ENCODE data around the gene MPG. TPM values are rescaled to one million over a fixed set of nuclear protein-coding genes. Genes with fewer than 3 reads are reported as not detected.

MPG gene
- polyA plus RNA-seq, 1 of the 3 experiments (the other 2 are of a cell fraction), result 98.3 TPM

- ChIA-PET CTCF (interaction anchor here (8.7 to 21.2 kb wide), 2 partner anchors 33 to 118 kb away, joined by 105 to 793 read pairs; partner anchors contain the start of gene HBQ1), POLR2A (no interaction called here)
- TF ChIP-seq FOXM1 (IDR thresholded peaks at IDR 0.05; ENCODE audit: low read depth) (no peak), EP300 (IDR thresholded peaks at IDR 0.05; ENCODE audit: borderline replicate concordance in 1 of 2, low read depth in 1 of 2, low read length in 1 of 2) (no peak), IRF3 (IDR thresholded peaks at IDR 0.05; ENCODE audit: low read depth, low read length) (no peak), NRF1 (IDR thresholded peaks at IDR 0.05; ENCODE audit: low read depth, low read length) (no peak), CTCF (IDR thresholded peaks at IDR 0.05) (no peak), GATA2 (CRISPR knock-in tag; IDR thresholded peaks at IDR 0.05) (no peak), TEAD4 (IDR thresholded peaks at IDR 0.05; ENCODE audit: borderline replicate concordance, insufficient read depth) (no peak), SMC3 (IDR thresholded peaks at IDR 0.05; ENCODE audit: low read depth, low read length) (no peak), GABPA (IDR thresholded peaks at IDR 0.05; ENCODE audit: low read depth) (no peak), FOSL2 (IDR thresholded peaks at IDR 0.05; ENCODE audit: borderline replicate concordance, low read depth) (no peak), POLR2AphosphoS5 (IDR thresholded peaks at IDR 0.05; ENCODE audit: low read depth, low read length) (no peak), MEF2A (IDR thresholded peaks at IDR 0.05; ENCODE audit: borderline replicate concordance, low read depth) (no peak)
- Histone ChIP-seq H3K36me3 (replicated peaks in 1 of 2; ENCODE audit: control insufficient read depth in 1 of 2, insufficient read depth in 2 of 2, low read length in 1 of 2) (peaks cover 11 to 65% of the 10 kb centered on the region in 2 experiments), H3K4me3 (ENCODE audit: low read depth in 2 of 2, low read length in 1 of 2) (no peak overlapping the region), H3K9ac (no peak overlapping the region), H3K27ac (ENCODE audit: low read depth in 2 of 2, low read length in 1 of 2) (no peak overlapping the region), H3K4me2 (no peak overlapping the region), H3K79me2 (ENCODE audit: insufficient read depth) (peaks cover 18% of the 10 kb centered on the region), H3K9me2 (no peaks in the 10 kb centered on the region), H3K4me1 (ENCODE audit: control insufficient read depth in 1 of 2, insufficient read depth in 2 of 2, low read depth in 1 of 2, low read length in 1 of 2) (peaks cover 0 to 3% of the 10 kb centered on the region in 2 experiments; a peak in 1 of 4 replicates), H4K20me1 (ENCODE audit: insufficient read depth) (peaks cover 24% of the 10 kb centered on the region), H3K27me3 (ENCODE audit: insufficient read depth) (no peaks in the 10 kb centered on the region), H2AFZ (ENCODE audit: low read depth) (no peak overlapping the region), H3F3A (replicated peaks; ENCODE audit: insufficient read depth) (no peaks in the 10 kb centered on the region), H3K9me3 (no peaks in the 10 kb centered on the region)
- WGBS (ENCODE audit: low lambda C conversion rate), result 98% methylated on average over 12 of the region's 32 CpGs
- no peak for DNase-seq
These were observed 16.1 kb upstream of the MPG start for GRCh38 chr16:61879-62281.

- no peak overlapping the region for H2AFZ ChIP-seq (ENCODE audit: low read depth)
- POLR2A ChIA-PET, result interaction anchor here (1.3 to 1.6 kb wide), 2 partner anchors 9 to 34 kb away, joined by 3 to 5 read pairs; partner anchors contain the start of genes POLR3K and SNRNP25
- peaks cover 30% of the 10 kb centered on the region for H4K20me1 ChIP-seq (ENCODE audit: insufficient read depth)
These were observed 15.6 kb upstream of the MPG start for GRCh38 chr16:62283-62967.

More at GRCh38 chr16:62283-62967, 15.6 kb upstream of the MPG start:
- H3K4me3 ChIP-seq (ENCODE audit: low read depth in 2 of 2, low read length in 1 of 2), result no peak overlapping the region
- no peaks in the 10 kb centered on the region for H3F3A ChIP-seq (replicated peaks; ENCODE audit: insufficient read depth)
- no peaks in the 10 kb centered on the region for H3K9me2 ChIP-seq
- peaks cover 0 to 3% of the 10 kb centered on the region in 2 experiments; a peak in 1 of 4 replicates for H3K4me1 ChIP-seq (ENCODE audit: control insufficient read depth in 1 of 2, insufficient read depth in 2 of 2, low read depth in 1 of 2, low read length in 1 of 2)
- no peak for DNase-seq
- H3K79me2 ChIP-seq (ENCODE audit: insufficient read depth), result peaks cover 20% of the 10 kb centered on the region
- H3K9me3 ChIP-seq, result no peaks in the 10 kb centered on the region
- H3K27me3 ChIP-seq (ENCODE audit: insufficient read depth), result no peaks in the 10 kb centered on the region
- CTCF ChIA-PET, result interaction anchor here (1.7 to 21.2 kb wide), 5 partner anchors 10 to 300 kb away, joined by 6 to 793 read pairs (median 46); partner anchors contain the start of genes HBQ1 and RHBDF1
- no peak overlapping the region for H3K27ac ChIP-seq (ENCODE audit: low read depth in 2 of 2, low read length in 1 of 2)
- H3K36me3 ChIP-seq (replicated peaks in 1 of 2; ENCODE audit: control insufficient read depth in 1 of 2, insufficient read depth in 2 of 2, low read length in 1 of 2), result peaks cover 11 to 60% of the 10 kb centered on the region in 2 experiments
- TF ChIP-seq REST (IDR thresholded peaks at IDR 0.05; ENCODE audit: low read depth, low read length), result no peak
- TF ChIP-seq TAF1 (IDR thresholded peaks at IDR 0.05; ENCODE audit: borderline replicate concordance, low read depth, low read length), result no peak
- TF ChIP-seq MXI1 (IDR thresholded peaks at IDR 0.05; ENCODE audit: low read depth, low read length), result no peak
- TF ChIP-seq GABPA (IDR thresholded peaks at IDR 0.05; ENCODE audit: low read depth), result no peak
- TF ChIP-seq RFX5 (IDR thresholded peaks at IDR 0.05; ENCODE audit: low read length), result no peak
- no peak for TF ChIP-seq MAX (IDR thresholded peaks at IDR 0.05; ENCODE audit: low read depth)
- no peak for TF ChIP-seq IRF3 (IDR thresholded peaks at IDR 0.05; ENCODE audit: low read depth, low read length)
- H3K4me2 ChIP-seq, result no peak overlapping the region
- 92% methylated on average over 25 of the region's 34 CpGs for WGBS (ENCODE audit: low lambda C conversion rate)
- no peak overlapping the region for H3K9ac ChIP-seq
